CD8-positive, alpha-beta memory T cell (primary cell): Measurements from ENCODE around the gene NEK7. TPM values are rescaled to one million over a fixed set of nuclear protein-coding genes. Genes with fewer than 3 reads are reported as not detected.

Experiments
- CTCF ChIA-PET: fragments of 350-600 bp; sonication (Branson Sonifier 250); formaldehyde crosslinking; loops from one replicate; lab custom pipeline; 2021; ENCODE audit warnings: antibody characterized with exemption; lab: Charles Lee
- POLR2A ChIA-PET: fragments of 350-600 bp; sonication (Branson Sonifier 250); formaldehyde crosslinking; loops from one replicate; lab custom pipeline; 2021; ENCODE audit warnings: antibody characterized with exemption; lab: Charles Lee
- DNase-seq, 5 donors: peaks; one replicate each; pipeline versions ENCODE4 v3.0.0 to v3.0.0-alpha.2; 2020 to 2022; ENCODE audit warnings: mixed read lengths in 1 of 5
- H3K27ac ChIP-seq: one replicate; pipeline ENCODE4 v1.7.0; 2013; ENCODE audit warnings: low read depth, mild to moderate bottlenecking, low read length, moderate library complexity
- H3K27me3 ChIP-seq: 2 replicates; pipeline ENCODE4 v1.7.0; 2013; ENCODE audit warnings: low read length, mild to moderate bottlenecking; ENCODE audit not compliant: insufficient read depth, poor library complexity, severe bottlenecking
- H3K36me3 ChIP-seq: 2 replicates; pipeline ENCODE4 v1.7.0; 2013; ENCODE audit warnings: mild to moderate bottlenecking, low read length, moderate library complexity; ENCODE audit not compliant: insufficient read depth
- H3K4me1 ChIP-seq: 2 replicates; pipeline ENCODE4 v1.7.0; 2013; ENCODE audit warnings: mild to moderate bottlenecking, low read length, moderate library complexity; ENCODE audit not compliant: insufficient read depth
- H3K4me3 ChIP-seq: 2 replicates; pipeline ENCODE4 v1.7.0; 2013; ENCODE audit warnings: mild to moderate bottlenecking, low read length
- H3K9me3 ChIP-seq: 2 replicates; pipeline ENCODE4 v1.7.0; 2013; ENCODE audit warnings: mild to moderate bottlenecking, low read length
- H3K27ac Mint-ChIP-seq, 8 donors: one replicate each; pipeline ENCODE4 v1.8.0; 2020 to 2021; ENCODE audit warnings: mixed read lengths in 8 of 8, mild to moderate bottlenecking in 6 of 8, inconsistent platforms in 3 of 8, moderate library complexity in 3 of 8
- H3K27me3 Mint-ChIP-seq, 2 donors: one replicate each; pipeline ENCODE4 v1.8.0; 2020 to 2021; ENCODE audit warnings: mixed read lengths in 2 of 2, mild to moderate bottlenecking in 1 of 2, moderate library complexity in 1 of 2
- H3K36me3 Mint-ChIP-seq, 3 donors: one replicate each; pipeline ENCODE4 v1.8.0; 2020 to 2021; ENCODE audit warnings: mixed read lengths in 3 of 3, inconsistent platforms in 1 of 3, mild to moderate bottlenecking in 1 of 3
- H3K4me1 Mint-ChIP-seq, 3 donors: one replicate each; pipeline ENCODE4 v1.8.0; 2020 to 2021; ENCODE audit warnings: mixed read lengths in 3 of 3, inconsistent platforms in 1 of 3, mild to moderate bottlenecking in 1 of 3
- H3K4me3 Mint-ChIP-seq, 7 donors: one replicate each; pipeline ENCODE4 v1.8.0; 2020 to 2021; ENCODE audit warnings: mixed read lengths in 7 of 7, mild to moderate bottlenecking in 6 of 7, moderate library complexity in 4 of 7, inconsistent platforms in 2 of 7
- H3K9me3 Mint-ChIP-seq, 5 donors: one replicate each; pipeline ENCODE4 v1.8.0; 2020 to 2022; ENCODE audit warnings: mixed read lengths in 5 of 5, mild to moderate bottlenecking in 3 of 5, moderate library complexity in 2 of 5, inconsistent platforms in 1 of 5
- polyA plus RNA-seq: library from polyadenylated mRNA; unstranded; fragments of 300-500 nt; fragmentation: Illumina TruSeq; gene quantifications from one replicate; pipeline ENCODE4 v1.2.3, GENCODE V29; 2021
- total RNA-seq, 2 experiments: library from RNA; stranded (reverse); gene quantifications; one replicate each; pipeline ENCODE4 v1.2.3, GENCODE V29; 2021

NEK7 gene
- total and polyA plus RNA-seq, 3 experiments from 2014 or later: 64.7 to 80.8 (median 68.6) TPM

DNA sequence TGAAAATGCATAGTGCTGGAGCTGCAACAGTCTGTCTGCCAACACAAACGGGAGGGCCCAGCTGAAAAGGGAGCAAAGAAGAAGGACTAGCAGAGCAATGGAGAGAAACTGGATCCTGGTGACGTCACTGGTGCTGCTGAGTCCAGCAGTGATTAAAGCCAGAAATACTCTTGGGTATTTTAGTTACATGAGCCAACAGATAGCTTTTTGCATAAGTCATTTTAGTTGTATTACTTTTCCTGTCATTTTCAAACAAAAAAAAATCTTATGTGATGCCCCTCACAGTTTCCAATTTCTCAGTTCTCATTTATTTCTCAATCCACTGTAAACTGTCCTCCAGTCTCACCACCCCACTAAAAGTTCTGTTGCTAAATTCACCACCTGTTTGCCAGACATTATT is 38.7 kb upstream of the NEK7 start:
- no peaks in the 10 kb centered on the region for H3K9me3 ChIP-seq
- Mint-ChIP-seq H3K4me3 (no peak overlapping the region), H3K27ac (no peak overlapping the region), H3K36me3 (peaks cover 0 to 4% (median 1%) of the 10 kb centered on the region in 3 donors), H3K4me1 (no peaks in the 10 kb centered on the region), H3K27me3 (peaks cover 0 to 9% of the 10 kb centered on the region in 2 donors), H3K9me3 (no peaks in the 10 kb centered on the region)
- H3K4me1 ChIP-seq: no peaks in the 10 kb centered on the region
- ChIA-PET CTCF (no interaction called here), POLR2A (no interaction called here)
- no peaks in the 10 kb centered on the region for H3K27me3 ChIP-seq
- DNase-seq: no peak
- no peak overlapping the region for H3K27ac ChIP-seq
- no peak overlapping the region for H3K4me3 ChIP-seq
- H3K36me3 ChIP-seq: no peaks in the 10 kb centered on the region

DNA sequence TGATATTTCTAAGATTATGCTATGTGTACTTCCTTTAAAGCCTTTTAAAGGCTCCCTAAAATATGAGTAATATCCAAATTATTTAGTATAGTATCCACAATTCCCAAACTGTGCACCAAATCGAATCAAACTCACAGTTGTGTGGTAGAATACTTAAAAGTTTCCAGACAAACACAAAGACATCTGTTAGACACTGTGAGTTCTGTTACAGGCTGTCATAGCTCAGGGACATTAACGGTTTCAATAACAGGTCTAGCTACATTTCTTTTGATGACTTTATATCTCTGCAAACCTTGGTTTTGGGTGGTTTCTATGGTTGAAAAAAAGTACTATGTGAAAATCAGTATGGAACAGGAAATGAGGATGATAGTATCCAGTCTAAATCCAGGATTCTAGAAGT is 36.9 kb upstream of the NEK7 start:
- ChIA-PET CTCF (no interaction called here), POLR2A (no interaction called here)
- Mint-ChIP-seq H3K4me1 (no peaks in the 10 kb centered on the region), H3K9me3 (no peaks in the 10 kb centered on the region), H3K4me3 (no peak overlapping the region), H3K27ac (no peak overlapping the region), H3K27me3 (peaks cover 0 to 4% of the 10 kb centered on the region in 2 donors), H3K36me3 (peaks cover 0 to 4% (median 1%) of the 10 kb centered on the region in 3 donors)
- H3K27ac ChIP-seq: no peak overlapping the region
- no peaks in the 10 kb centered on the region for H3K4me1 ChIP-seq
- H3K27me3 ChIP-seq: no peaks in the 10 kb centered on the region
- H3K36me3 ChIP-seq: no peaks in the 10 kb centered on the region
- DNase-seq: no peak
- H3K9me3 ChIP-seq: no peaks in the 10 kb centered on the region
- H3K4me3 ChIP-seq: no peak overlapping the region

DNA sequence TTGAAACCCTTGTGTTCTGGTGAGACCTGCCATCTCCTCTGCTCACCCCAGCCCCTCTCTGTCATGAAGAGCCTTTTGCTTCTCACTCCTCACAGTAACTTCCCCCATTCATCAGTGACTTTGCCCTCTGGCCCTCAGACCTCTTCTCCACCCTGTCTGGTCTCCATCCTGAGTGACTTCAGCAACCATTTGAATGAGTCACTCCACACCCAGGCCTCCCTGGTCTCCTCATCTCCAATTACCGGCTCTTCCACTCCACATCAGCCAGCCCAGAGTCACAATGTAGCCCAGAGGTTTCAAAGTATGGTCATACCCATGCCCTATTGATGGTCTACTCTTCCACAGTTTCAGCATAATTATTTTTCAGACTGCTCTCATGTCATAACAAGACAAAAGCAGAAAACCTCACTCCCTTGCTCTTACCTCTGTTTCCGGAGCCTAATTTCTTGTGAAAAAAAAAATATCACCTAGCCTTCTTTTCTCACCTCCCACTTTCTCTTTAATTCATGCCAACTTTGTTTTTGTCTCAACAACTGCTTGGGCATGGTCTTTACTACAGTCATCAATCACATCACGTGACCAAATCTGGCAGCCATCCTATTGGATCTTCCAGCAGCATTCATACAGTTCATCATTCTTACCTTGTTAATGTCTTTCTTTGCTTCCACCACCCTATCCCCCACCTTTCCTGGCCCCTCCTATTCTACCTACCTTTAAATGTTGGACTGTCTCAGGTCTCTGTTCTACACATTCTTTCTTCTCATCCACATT is 35.6 kb upstream of the NEK7 start:
- no peaks in the 10 kb centered on the region for H3K27me3 ChIP-seq
- ChIA-PET CTCF (no interaction called here), POLR2A (no interaction called here)
- no peaks in the 10 kb centered on the region for H3K9me3 ChIP-seq
- H3K27me3 Mint-ChIP-seq: peaks cover 0 to 4% of the 10 kb centered on the region in 2 donors
- H3K36me3 Mint-ChIP-seq: peaks cover 0 to 4% (median 1%) of the 10 kb centered on the region in 3 donors
- peak in 3 of 5 donors; percentile 2 to 46 (median 16) for DNase-seq
- H3K4me3 Mint-ChIP-seq: no peak overlapping the region
- no peak overlapping the region for H3K27ac ChIP-seq
- no peak overlapping the region for H3K27ac Mint-ChIP-seq
- no peaks in the 10 kb centered on the region for H3K9me3 Mint-ChIP-seq
- H3K36me3 ChIP-seq: no peaks in the 10 kb centered on the region
- no peaks in the 10 kb centered on the region for H3K4me1 ChIP-seq
- H3K4me3 ChIP-seq: no peak overlapping the region
- H3K4me1 Mint-ChIP-seq: no peaks in the 10 kb centered on the region

DNA sequence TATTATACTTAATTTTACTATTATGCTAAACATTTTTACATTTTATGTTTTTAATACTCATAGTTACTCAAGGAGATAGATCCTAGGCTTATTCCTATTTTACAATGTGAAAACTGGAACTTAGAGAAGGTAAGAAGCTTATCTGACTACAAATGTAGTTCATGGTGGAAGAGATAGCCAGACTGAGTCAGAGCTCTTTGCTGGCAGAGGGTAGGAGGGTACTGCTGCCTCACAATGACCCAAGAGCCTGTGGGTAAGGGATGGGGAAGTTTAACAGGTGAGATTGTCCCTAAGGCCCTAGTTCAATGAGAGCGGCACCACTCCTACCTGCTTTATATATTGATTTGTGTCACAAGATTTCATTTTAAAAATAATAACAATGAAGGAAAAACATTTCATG is 34.1 kb upstream of the NEK7 start:
- Mint-ChIP-seq H3K4me3 (no peak overlapping the region), H3K27me3 (peaks cover 0 to 3% of the 10 kb centered on the region in 2 donors), H3K9me3 (peaks cover 0 to 2% (median 0%) of the 10 kb centered on the region in 5 donors), H3K36me3 (peaks cover 0 to 1% (median 0%) of the 10 kb centered on the region in 3 donors), H3K4me1 (no peaks in the 10 kb centered on the region), H3K27ac (no peak overlapping the region)
- no peaks in the 10 kb centered on the region for H3K27me3 ChIP-seq
- H3K9me3 ChIP-seq: no peaks in the 10 kb centered on the region
- no peak overlapping the region for H3K27ac ChIP-seq
- DNase-seq: no peak
- H3K4me1 ChIP-seq: no peaks in the 10 kb centered on the region
- no peak overlapping the region for H3K4me3 ChIP-seq
- H3K36me3 ChIP-seq: no peaks in the 10 kb centered on the region
- ChIA-PET CTCF (interaction anchor here (0.8 kb wide), 1 partner anchor 32 kb away, joined by 3 read pairs; no protein-coding TSS in a partner anchor), POLR2A (no interaction called here)

DNA sequence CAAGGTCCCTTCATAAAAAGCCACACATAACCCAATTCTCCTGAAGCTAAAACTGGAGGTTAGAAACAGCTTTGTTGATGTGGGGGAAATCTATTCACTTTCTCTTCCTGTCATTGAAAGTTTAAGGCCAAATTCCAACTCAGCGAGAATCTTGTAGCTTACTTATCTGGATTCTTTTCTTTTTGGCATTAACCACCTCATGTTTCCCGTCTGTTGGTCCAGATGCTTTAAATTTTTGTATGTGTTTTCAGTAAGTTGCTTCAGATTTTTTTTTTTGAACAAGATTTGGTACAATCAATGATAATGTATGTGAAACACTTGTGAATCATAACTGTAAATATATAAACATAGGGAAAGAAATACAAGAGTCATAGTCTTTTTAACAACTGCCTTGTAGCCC is 33.7 kb upstream of the NEK7 start:
- H3K4me3 ChIP-seq: no peak overlapping the region
- H3K27ac ChIP-seq: no peak overlapping the region
- H3K9me3 ChIP-seq: no peaks in the 10 kb centered on the region
- ChIA-PET POLR2A (no interaction called here), CTCF (interaction anchor here (0.8 kb wide), 1 partner anchor 32 kb away, joined by 3 read pairs; no protein-coding TSS in a partner anchor)
- Mint-ChIP-seq H3K36me3 (peaks cover 0 to 1% (median 0%) of the 10 kb centered on the region in 3 donors), H3K4me1 (no peaks in the 10 kb centered on the region), H3K4me3 (no peak overlapping the region), H3K9me3 (peaks cover 0 to 2% (median 0%) of the 10 kb centered on the region in 5 donors), H3K27ac (no peak overlapping the region), H3K27me3 (peaks cover 0 to 3% of the 10 kb centered on the region in 2 donors)
- H3K36me3 ChIP-seq: no peaks in the 10 kb centered on the region
- H3K27me3 ChIP-seq: no peaks in the 10 kb centered on the region
- no peak for DNase-seq
- no peaks in the 10 kb centered on the region for H3K4me1 ChIP-seq

DNA sequence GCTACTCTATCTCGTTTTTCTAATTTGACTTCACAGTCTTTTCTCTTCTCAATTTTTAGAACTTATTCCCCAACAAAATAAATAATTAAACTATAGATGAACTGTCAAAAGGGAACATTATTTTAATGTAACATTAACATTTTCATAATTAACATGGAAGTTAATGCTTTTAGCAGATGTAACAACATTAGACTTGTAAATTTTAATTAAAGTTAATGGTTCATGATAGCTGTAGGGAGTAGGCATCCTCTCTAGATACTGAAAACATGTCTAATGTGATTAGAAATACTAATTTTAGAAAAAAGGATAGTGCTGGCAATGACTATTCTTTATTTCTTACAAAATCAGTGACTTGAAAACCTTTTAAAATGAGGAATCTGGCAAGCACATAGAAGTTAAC is 32.1 kb upstream of the NEK7 start:
- CTCF ChIA-PET: no interaction called here
- no peak overlapping the region for H3K27ac Mint-ChIP-seq

DNA sequence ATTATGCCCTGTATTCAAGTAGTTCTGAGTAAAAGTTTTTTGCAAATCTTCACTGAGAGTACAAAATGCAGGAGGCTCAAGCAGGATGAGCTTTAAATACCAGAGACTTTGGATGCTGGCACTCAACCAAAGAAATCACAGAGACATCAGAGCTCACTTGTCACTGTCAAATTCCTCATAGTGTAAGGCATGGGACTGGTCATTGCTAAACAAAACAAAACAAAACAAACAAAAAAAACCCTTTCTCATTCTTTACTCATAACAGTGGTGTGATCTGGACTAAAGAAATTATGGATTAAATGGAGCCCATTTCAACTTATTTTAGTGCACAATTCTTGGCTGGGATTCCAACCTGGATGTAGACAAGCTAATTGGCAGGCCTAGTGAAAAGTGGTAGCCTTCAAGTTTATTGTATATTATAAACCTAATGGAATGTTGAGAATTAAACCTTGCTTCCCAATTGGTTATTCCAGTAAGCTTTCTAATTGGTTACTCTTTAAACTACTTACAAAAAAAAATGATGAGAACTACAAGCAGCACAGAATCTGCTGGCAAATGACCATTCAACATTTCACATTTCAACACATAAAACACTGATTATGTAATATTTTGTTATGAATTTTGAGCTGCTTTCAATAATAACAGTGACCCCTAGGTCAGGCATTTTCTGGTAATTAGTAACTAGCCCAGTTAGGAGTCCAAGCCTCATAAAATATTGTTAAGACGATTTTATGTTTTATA is 30.6 kb upstream of the NEK7 start:
- no peak overlapping the region for H3K27ac Mint-ChIP-seq

More for the DNA sequence above, 32.1 kb upstream of the NEK7 start:
- Histone ChIP-seq H3K27me3 (no peaks in the 10 kb centered on the region), H3K4me3 (no peak overlapping the region), H3K36me3 (no peaks in the 10 kb centered on the region), H3K4me1 (no peaks in the 10 kb centered on the region), H3K27ac (no peak overlapping the region), H3K9me3 (no peaks in the 10 kb centered on the region)
- Mint-ChIP-seq H3K9me3 (peaks cover 0 to 2% (median 0%) of the 10 kb centered on the region in 5 donors), H3K4me1 (no peaks in the 10 kb centered on the region), H3K4me3 (no peak overlapping the region), H3K27me3 (peaks cover 0 to 4% of the 10 kb centered on the region in 2 donors), H3K36me3 (peaks cover 0 to 1% (median 0%) of the 10 kb centered on the region in 3 donors)
- DNase-seq: no peak
- POLR2A ChIA-PET: no interaction called here

DNA sequence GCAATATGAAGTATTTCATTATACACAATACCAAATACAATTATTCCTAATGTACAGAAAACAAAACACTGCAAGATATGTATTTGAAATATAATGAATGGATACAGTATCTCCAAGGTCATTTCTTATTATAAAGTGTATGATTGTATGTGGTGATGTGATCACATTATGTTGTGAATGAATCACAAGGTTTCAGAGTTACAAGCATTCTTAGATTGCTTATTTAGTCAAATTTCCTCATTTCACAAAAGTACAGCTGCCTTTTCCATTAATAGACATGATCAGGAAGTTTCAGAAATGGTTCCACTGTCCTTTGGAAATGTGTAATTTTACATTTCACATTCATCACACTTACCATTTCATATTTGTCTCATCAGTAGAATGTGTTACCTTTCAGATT is 28.3 kb upstream of the NEK7 start:
- Histone ChIP-seq H3K27me3 (no peaks in the 10 kb centered on the region), H3K4me1 (no peaks in the 10 kb centered on the region), H3K27ac (no peak overlapping the region), H3K36me3 (no peaks in the 10 kb centered on the region), H3K9me3 (no peaks in the 10 kb centered on the region), H3K4me3 (no peak overlapping the region)
- Mint-ChIP-seq H3K27me3 (peaks cover 0 to 4% of the 10 kb centered on the region in 2 donors), H3K27ac (no peak overlapping the region), H3K4me3 (no peak overlapping the region), H3K36me3 (peaks cover 0 to 2% (median under 1%) of the 10 kb centered on the region in 3 donors), H3K4me1 (no peaks in the 10 kb centered on the region), H3K9me3 (peaks cover 0 to 2% (median under 1%) of the 10 kb centered on the region in 5 donors)
- DNase-seq: no peak
- ChIA-PET CTCF (no interaction called here), POLR2A (interaction anchor here (0.7 kb wide), 1 partner anchor 79 kb away, joined by 3 read pairs; no protein-coding TSS in a partner anchor)

More for the DNA sequence above, 30.6 kb upstream of the NEK7 start:
- Histone ChIP-seq H3K9me3 (no peaks in the 10 kb centered on the region), H3K27ac (no peak overlapping the region), H3K4me3 (no peak overlapping the region), H3K36me3 (no peaks in the 10 kb centered on the region), H3K27me3 (no peaks in the 10 kb centered on the region), H3K4me1 (no peaks in the 10 kb centered on the region)
- H3K9me3 Mint-ChIP-seq: peaks cover 0 to 2% (median 0%) of the 10 kb centered on the region in 5 donors
- POLR2A ChIA-PET: no interaction called here
- peaks cover 0 to 4% of the 10 kb centered on the region in 2 donors for H3K27me3 Mint-ChIP-seq
- CTCF ChIA-PET: no interaction called here
- no peaks in the 10 kb centered on the region for H3K4me1 Mint-ChIP-seq
- H3K4me3 Mint-ChIP-seq: no peak overlapping the region
- peaks cover 0 to 1% (median 0%) of the 10 kb centered on the region in 3 donors for H3K36me3 Mint-ChIP-seq
- no peak for DNase-seq
